Common myeloid progenitor, CD34-positive (primary cell): ENCODE measurements around the gene PCSK6.

Source experiments
- CTCF ChIA-PET: fragments of 350-600 bp; sonication (Branson Sonifier 250); formaldehyde crosslinking; loops from one replicate; lab custom pipeline; 2021; ENCODE audit warnings: antibody characterized with exemption; lab: Charles Lee
- POLR2A ChIA-PET: fragments of 350-600 bp; sonication (Branson Sonifier 250); formaldehyde crosslinking; loops from one replicate; lab custom pipeline; 2021; ENCODE audit warnings: antibody characterized with exemption; lab: Charles Lee
- DNase-seq, 3 donors: peaks; one replicate each; pipeline versions ENCODE4 v3.0.0 to v3.0.0-alpha.2; 2013
- H3K27ac ChIP-seq, 2 experiments: 1 replicate in 1 of 2; 2 replicates in 1 of 2; pipeline ENCODE4 v1.7.0; 2013; ENCODE audit warnings: inconsistent platforms in 2 of 2, low read length in 2 of 2, mild to moderate bottlenecking in 2 of 2, low read depth in 1 of 2, moderate library complexity in 1 of 2; ENCODE audit not compliant: severe bottlenecking in 2 of 2, insufficient read depth in 1 of 2, poor library complexity in 1 of 2
- H3K27me3 ChIP-seq, 5 experiments: replicated peaks in 2 of 5; 1 replicate in 3 of 5; 2 replicates in 2 of 5; pipeline versions ENCODE4 v1.6.1 to v1.7.0; 2013; ENCODE audit warnings: low read length in 4 of 5, mild to moderate bottlenecking in 2 of 5, moderate library complexity in 2 of 5, inconsistent platforms in 1 of 5; ENCODE audit not compliant: insufficient read depth in 5 of 5, control insufficient read depth in 4 of 5
- H3K36me3 ChIP-seq, 4 experiments: 1 replicate in 2 of 4; 2 replicates in 2 of 4; pipeline versions ENCODE4 v1.6.1 to v1.7.0; 2013; ENCODE audit warnings: low read length in 3 of 4, control low read depth in 1 of 4, mild to moderate bottlenecking in 1 of 4; ENCODE audit not compliant: control insufficient read depth in 4 of 4, insufficient read depth in 4 of 4
- H3K4me1 ChIP-seq, 4 experiments: 1 replicate in 3 of 4; 2 replicates in 1 of 4; pipeline versions ENCODE4 v1.6.1 to v1.7.1; 2013; ENCODE audit warnings: low read length in 3 of 4, mild to moderate bottlenecking in 3 of 4, control low read depth in 1 of 4, inconsistent platforms in 1 of 4, moderate library complexity in 1 of 4; ENCODE audit not compliant: control insufficient read depth in 4 of 4, insufficient read depth in 4 of 4; ENCODE audit errors: control extremely low read depth in 1 of 4
- H3K4me3 ChIP-seq, 7 experiments: 1 replicate in 4 of 7; 2 replicates in 3 of 7; pipeline versions ENCODE4 v1.5.1 to v1.7.0; 2013; ENCODE audit warnings: mild to moderate bottlenecking in 7 of 7, low read length in 6 of 7, moderate library complexity in 6 of 7, inconsistent platforms in 2 of 7, low read depth in 2 of 7, control low read depth in 1 of 7; ENCODE audit not compliant: insufficient read depth in 4 of 7, control insufficient read depth in 1 of 7; ENCODE audit errors: extremely low read depth in 1 of 7
- H3K9me3 ChIP-seq, 5 experiments: 1 replicate in 4 of 5; 2 replicates in 1 of 5; pipeline versions ENCODE4 v1.6.1 to v1.7.1; 2013; ENCODE audit warnings: low read length in 4 of 5, mild to moderate bottlenecking in 2 of 5, inconsistent platforms in 1 of 5, low read depth in 1 of 5, moderate library complexity in 1 of 5; ENCODE audit not compliant: control insufficient read depth in 4 of 5, insufficient read depth in 2 of 5; ENCODE audit errors: control extremely low read depth in 1 of 5
- WGBS: methylation state at CpG from one replicate; pipeline ENCODE4 v1.1.5; 2013; ENCODE audit not compliant: insufficient coverage; 5-methylcytosine and 5-hydroxymethylcytosine counted together

PCSK6 gene

DNA sequence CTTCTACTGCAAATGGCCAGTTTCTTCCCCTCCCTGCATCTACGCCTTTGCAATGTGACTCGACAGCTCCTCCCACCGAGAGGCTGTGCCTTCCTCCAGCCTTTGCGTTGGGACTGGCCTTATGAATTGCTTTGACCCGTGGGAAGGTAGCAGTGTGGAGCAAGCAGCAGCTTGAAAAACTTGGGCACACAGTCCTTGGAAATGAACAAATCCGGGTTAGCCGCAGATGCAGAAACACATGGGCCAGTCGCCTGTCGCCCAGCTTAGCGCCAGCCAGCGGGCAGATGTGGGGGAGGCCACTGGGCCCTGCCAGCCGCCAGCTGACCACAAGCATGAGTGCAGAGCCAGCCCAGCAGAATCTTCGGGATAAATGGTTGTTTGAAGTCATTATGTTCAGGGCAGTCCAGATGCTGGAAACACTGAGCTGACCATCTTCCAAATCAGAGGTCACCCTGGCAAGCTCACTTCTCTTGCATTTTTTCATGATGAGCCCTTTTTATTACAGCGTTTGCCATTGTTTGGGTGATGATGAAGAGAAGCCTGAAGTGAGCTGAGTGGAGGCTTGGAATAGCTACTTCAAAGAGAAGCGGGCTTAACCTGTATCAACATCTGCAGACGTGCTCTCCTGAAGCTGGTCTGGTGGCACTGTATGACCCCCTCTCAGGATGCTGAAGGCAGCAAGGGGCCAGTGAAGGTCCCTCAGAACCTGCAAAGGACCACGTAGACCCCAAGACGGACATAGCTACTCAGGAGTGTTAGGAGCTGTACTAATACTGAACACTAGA lies 222.0 kb downstream of the PCSK6 start:
- H3K4me3 ChIP-seq = no peak overlapping the region
- CTCF ChIA-PET = interaction anchor here (0.8 to 2.1 kb wide), 11 partner anchors 9 to 387 kb away, joined by 3 to 13 read pairs (median 4); no protein-coding TSS in a partner anchor
- H3K27ac ChIP-seq = no peak overlapping the region
- H3K9me3 ChIP-seq = no peaks in the 10 kb centered on the region
- DNase-seq = no peak
- H3K36me3 ChIP-seq = peaks cover 7 to 31% (median 27%) of the 10 kb centered on the region in 4 experiments
- POLR2A ChIA-PET = interaction anchor here (0.6 to 1.3 kb wide), 3 partner anchors 9 to 241 kb away, joined by 3 to 4 read pairs (median 3); partner anchors contain the start of gene SNRPA1
- H3K27me3 ChIP-seq = no peaks in the 10 kb centered on the region
- 93% methylated on average over 17 of the region's 18 CpGs for WGBS
- H3K4me1 ChIP-seq = peaks cover 0 to 4% (median 0%) of the 10 kb centered on the region in 4 experiments

DNA sequence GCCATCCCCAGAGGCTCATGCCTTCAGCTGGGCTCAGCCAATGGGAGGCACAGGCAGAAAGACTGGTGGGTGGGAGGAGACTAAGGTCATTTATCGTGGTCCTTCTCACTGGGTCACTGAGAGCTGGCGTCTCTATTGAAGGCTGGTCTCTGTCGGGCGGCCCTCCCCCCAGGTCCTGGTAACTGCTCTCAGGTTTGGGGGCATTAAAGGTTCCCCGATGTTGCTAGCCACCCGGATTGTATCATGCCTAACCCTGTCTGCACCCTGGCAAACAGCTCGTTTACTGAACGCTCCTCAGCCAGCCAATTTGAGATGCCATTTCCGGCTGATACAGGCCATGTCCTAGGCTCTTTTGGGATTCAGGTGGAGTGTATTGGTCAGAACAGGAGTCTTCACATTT lies 222.7 kb downstream of the PCSK6 start:
- H3K4me1 ChIP-seq = peaks cover 0 to 4% (median 0%) of the 10 kb centered on the region in 4 experiments
- no peak overlapping the region for H3K4me3 ChIP-seq
- POLR2A ChIA-PET = no interaction called here

DNA sequence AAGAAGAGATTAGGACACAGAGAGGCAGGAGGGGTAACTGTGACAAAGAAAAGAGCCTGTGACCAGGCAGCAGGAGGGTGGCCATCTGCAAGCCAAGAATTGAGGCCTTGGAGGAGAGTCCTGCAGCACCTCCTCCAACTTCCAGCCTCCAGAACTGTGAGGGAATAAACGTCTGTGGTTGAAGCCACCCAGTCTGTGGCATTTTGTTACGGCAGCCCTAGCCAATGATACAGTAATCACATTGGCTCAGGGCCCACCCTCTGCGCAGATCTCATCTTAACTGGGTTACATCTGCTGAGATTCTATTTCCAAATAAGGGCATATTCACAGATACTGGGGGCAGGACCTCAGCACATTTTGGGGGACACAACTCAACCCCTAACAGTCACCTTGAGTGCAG lies 223.5 kb downstream of the PCSK6 start:
- Histone ChIP-seq H3K36me3 (peaks cover 4 to 17% (median 14%) of the 10 kb centered on the region in 4 experiments), H3K9me3 (no peaks in the 10 kb centered on the region), H3K4me3 (no peak overlapping the region), H3K4me1 (peaks cover 0 to 4% (median 0%) of the 10 kb centered on the region in 4 experiments), H3K27ac (no peak overlapping the region), H3K27me3 (no peaks in the 10 kb centered on the region)
- DNase-seq = no peak
- ChIA-PET POLR2A (no interaction called here), CTCF (interaction anchor here (0.6 to 2.1 kb wide), 6 partner anchors 8 to 376 kb away, joined by 3 to 13 read pairs (median 4); no protein-coding TSS in a partner anchor)
- WGBS = 86% methylated on average over 2 of the region's 3 CpGs

More for the DNA sequence above, 222.7 kb downstream of the PCSK6 start:
- CTCF ChIA-PET = interaction anchor here (0.9 to 2.1 kb wide), 7 partner anchors 9 to 388 kb away, joined by 3 to 13 read pairs (median 4); no protein-coding TSS in a partner anchor
- no peak for DNase-seq
- 96% methylated on average over 9 of the region's 9 CpGs for WGBS
- H3K27ac ChIP-seq = no peak overlapping the region
- H3K9me3 ChIP-seq = no peaks in the 10 kb centered on the region
- H3K27me3 ChIP-seq = no peaks in the 10 kb centered on the region
- peaks cover 4 to 25% (median 21%) of the 10 kb centered on the region in 4 experiments for H3K36me3 ChIP-seq

DNA sequence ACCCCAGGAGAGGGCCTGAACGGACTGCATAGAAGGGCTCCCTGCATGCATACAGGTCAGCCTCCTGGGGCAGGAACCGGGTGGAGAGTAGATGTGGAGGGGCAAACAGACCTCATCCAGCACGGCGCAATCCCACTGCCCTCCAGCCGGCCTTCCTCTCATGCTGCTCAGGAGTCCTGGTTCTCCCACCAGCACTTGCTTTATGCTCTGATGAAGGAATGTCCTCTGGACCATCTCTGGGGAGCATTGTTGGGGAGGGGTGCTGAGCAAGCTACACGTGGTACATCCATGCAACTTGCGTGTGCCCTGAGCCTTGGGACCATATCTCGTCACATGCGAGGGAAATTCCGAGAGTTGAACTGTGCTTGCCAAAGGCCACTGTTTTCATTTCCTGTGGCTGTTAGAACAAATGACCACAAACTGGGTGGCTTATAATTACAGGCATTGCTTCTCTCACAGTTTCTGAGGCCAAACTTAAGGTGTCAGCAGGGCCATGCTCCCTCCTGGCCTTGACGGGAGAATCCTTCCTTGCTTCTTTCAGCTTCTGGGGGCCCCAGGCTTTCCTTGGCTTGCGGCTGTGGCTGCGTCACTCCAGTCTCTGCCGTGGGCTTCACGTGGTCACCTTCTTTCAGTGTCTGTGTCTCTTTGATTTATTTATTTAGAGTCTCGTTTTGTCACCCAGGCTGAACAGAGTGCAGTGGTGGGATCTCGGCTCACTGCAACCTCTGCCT lies 224.4 kb downstream of the PCSK6 start:
- peaks cover 0 to 9% (median 6%) of the 10 kb centered on the region in 4 experiments for H3K36me3 ChIP-seq
- POLR2A ChIA-PET = no interaction called here
- no peak for DNase-seq
- CTCF ChIA-PET = interaction anchor here (1.3 to 1.7 kb wide), 2 partner anchors 9 to 24 kb away, joined by 3 to 5 read pairs; no protein-coding TSS in a partner anchor
- peaks cover 0 to 4% (median 0%) of the 10 kb centered on the region in 4 experiments for H3K4me1 ChIP-seq
- WGBS = 94% methylated on average over 16 of the region's 17 CpGs
- H3K4me3 ChIP-seq = no peak overlapping the region
- no peak overlapping the region for H3K27ac ChIP-seq
- H3K27me3 ChIP-seq = no peaks in the 10 kb centered on the region
- no peaks in the 10 kb centered on the region for H3K9me3 ChIP-seq

DNA sequence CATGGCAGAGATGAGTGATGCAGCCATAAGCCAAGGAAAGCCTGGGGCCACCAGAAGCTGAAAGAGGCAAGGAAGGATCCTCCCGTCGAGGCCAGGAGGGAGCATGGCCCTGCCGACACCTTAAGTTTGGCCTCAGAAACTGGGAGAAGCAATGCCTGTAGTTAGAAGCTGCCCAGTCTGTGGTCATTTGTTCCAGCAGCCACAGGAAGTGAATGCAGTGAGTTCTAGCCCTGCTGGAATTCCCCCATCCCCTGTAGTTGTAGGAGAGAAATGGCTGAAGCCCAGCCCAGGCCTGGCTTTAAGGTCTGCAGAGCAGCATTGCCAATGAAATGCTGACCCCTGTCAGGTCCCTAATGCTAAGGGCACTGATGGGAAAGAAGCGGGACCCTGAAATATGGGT lies 225.5 kb downstream of the PCSK6 start:
- Histone ChIP-seq H3K36me3 (peaks cover 0 to 4% (median under 1%) of the 10 kb centered on the region in 4 experiments), H3K4me3 (no peak overlapping the region), H3K27me3 (no peaks in the 10 kb centered on the region), H3K9me3 (no peaks in the 10 kb centered on the region), H3K4me1 (peaks cover 0 to 4% (median 0%) of the 10 kb centered on the region in 4 experiments), H3K27ac (no peak overlapping the region)
- no peak for DNase-seq
- ChIA-PET CTCF (interaction anchor here (1.0 to 5.2 kb wide), 4 partner anchors 10 to 252 kb away, joined by 3 to 42 read pairs (median 4); no protein-coding TSS in a partner anchor), POLR2A (no interaction called here)
- WGBS = 95% methylated on average over 4 of the region's 4 CpGs

DNA sequence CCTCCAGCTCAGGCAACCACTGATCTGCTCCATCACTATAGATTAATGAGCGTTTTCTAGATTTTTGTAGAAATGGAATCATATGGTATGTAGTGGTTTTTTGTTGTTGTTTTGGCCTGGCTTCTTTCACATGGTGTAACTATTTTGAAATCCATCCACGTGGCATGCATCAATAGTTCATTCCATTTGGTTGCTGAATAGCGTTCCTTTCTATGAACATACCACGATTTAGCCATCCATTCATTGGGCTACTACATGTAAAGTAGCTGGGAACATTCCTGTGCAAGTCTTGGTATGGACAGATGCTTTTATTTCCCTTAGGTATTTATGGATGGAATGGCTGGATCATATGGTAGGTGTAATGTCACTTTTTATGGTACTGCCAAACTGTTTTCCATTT lies 227.0 kb downstream of the PCSK6 start:
- Histone ChIP-seq H3K27me3 (no peaks in the 10 kb centered on the region), H3K9me3 (no peaks in the 10 kb centered on the region), H3K27ac (no peak overlapping the region), H3K4me3 (no peak overlapping the region), H3K4me1 (peaks cover 0 to 7% (median 2%) of the 10 kb centered on the region in 4 experiments), H3K36me3 (no peaks in the 10 kb centered on the region)
- ChIA-PET CTCF (interaction anchor here (0.7 to 5.2 kb wide), 9 partner anchors 10 to 256 kb away, joined by 3 to 42 read pairs (median 4); no protein-coding TSS in a partner anchor), POLR2A (no interaction called here)
- no peak for DNase-seq
- 100% methylated on average over 1 of the region's 4 CpGs for WGBS
